Islet of Langerhans (tissue), 1 donor: ENCODE results near the gene FBXL17.
"Not testable (repeated sequence)": the region's sequence is repeated elsewhere in the genome, so short reads cannot be mapped to it uniquely, and the experiment has no call there.

Experiments used
- FAIRE-seq: peaks from one replicate; lab custom pipeline; 2011; peaks lifted over from hg19 to GRCh38; lab: Jason Lieb, UNC

FBXL17 gene

DNA sequence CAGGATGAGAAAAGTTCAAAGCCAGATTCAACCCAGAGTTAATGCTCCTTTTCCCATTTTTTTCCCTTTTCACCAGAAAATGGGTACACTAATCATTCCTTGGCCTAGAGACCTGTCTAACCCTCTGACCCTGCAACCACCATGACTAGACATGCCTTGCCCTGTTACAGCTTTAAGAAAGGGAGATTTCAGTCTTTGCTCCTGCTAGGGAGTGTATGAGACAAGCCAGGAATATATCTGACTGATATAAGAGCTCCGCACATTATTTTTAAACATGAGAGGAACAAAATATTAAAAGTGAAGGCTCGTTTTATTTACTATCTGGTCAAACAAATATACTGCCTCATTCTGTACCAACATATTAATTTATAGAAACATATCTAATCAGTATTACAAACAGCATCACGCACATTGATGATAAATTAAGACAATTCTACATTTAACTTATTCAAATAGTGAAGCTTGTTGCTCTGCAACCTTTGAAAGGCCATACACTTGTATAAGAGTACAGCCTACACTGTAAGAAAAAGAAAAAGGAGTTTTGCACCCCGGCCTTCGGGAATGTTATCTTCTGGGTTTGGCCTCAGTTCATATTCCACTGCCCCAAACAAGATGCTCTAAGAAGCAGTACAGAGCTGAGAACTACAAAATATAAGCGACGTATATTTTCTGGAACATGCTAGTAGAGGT lies 132.7 kb downstream of the FBXL17 start:
- FAIRE-seq, result no peak

DNA sequence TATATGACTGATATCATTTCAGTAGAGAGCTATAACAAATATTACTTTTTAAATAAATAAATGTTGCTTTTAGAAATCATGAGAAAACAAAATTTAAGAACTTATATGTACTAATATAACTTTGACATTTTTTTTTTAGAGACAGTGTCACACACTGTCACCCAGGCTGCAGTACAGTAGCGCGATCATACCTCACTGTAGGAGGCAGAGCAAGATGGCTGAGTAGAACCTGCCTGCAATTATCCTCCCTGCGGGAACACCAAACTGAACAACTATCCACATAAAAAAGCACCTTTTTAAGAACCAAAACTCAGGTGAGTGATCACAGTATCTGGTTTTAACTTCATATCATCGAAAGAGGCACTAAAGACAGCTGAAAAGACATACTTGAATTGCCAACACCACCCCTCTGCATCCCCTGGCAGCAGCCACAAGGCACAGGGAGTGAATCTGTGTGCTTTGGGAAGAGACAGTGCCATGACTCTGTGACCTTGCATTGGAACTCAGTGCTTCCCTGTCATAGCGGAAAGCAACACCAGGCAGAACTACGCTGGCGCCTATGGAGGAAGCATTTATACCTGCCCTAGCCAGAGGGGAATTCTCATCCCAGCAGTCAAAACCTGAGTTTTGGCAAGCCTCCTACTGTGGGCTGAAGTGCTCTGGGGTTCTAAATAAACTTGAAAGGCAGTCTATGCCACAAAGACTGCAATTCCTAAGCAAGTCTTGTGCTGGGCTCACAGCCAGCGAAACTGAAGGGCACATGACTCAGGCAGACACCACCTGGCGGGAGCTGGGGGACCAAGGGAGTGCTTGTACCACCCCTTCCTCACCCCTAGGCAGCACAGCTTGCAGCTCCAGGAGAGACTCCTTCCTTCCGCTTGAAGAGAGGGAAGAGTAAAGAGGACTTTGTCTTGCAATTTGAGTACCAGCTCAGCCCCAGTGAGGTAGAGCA lies 142.7 kb downstream of the FBXL17 start:
- FAIRE-seq, result no peak

DNA sequence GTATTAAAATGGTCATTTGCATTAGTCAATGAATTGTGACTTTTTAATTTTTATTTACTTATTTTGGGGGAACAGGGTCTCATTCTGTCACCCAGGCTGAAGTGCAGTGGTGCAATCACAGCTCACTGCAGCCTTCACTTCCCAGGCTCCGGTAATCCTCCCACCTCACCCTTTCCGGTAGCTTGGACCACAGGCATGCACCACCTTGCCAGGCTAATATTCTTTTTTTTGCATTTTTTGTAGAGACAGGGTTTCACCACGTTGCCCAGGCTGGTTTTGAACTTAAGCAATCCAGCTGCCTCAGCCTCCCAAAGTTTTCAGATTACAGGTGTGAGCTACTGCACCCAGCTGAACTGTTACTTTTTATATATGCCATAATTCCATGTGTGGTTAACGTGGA lies 143.4 kb downstream of the FBXL17 start:
- no peak for FAIRE-seq

DNA sequence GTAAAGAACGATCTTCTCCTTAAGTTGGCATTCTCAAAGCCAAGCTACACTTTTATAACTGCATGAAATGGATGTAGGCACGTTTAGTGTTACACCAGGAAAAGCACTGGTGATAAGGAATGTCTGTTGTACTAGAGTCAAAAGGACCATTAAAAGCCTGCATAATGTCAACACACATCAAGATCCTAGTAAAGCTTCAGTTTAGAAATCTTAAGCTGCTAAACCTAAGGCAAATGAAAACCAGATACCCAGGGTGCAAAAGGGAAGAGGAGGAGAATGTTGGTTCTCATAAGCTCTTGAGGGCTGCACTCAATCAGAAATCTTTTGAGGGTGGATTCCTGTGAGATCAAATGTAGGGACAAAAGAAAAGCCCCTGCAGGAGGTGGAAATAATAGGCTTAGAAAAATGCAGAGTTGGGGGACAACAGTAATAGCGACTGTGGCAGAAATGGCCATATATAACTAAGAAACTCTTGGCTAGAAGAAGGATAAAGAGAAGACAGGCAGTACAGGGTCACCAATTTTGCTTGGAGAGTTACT lies 148.2 kb downstream of the FBXL17 start:
- no peak for FAIRE-seq

DNA sequence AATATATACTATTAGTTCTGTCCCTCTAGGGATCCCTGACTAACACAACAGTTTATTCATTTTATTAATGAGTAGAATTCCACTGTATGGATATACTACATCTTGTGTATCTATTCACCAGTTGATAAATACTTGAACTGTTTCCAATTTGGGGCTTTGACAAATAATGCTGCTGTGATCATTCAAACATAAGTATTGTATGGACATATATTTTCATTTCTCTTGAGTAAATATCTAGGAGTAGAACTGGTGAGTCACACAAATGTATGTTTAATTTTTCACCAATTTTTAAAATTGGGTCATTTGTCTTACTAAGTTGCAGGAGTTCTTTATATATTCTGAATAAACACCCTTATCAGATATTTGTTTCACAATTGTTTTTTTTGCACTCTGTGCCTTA lies 149.1 kb downstream of the FBXL17 start:
- no peak for FAIRE-seq

DNA sequence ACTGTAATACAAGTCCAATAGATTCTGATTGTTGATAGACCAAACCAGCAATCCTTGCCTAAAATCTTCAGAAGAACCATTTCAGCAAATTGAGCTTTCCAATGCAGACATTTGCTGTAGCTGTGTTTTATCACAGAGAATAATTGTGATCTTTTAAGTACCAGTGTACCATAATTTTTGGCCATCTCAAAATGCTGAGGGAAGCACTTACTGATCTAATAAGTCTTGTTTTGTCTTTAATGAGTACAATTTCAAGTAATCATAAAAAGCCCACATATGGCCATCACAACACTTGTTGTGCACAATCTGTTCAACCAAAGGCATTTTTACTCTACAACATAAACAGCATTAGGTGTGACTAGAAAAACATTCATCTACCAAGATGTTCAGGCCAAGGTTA lies 159.9 kb downstream of the FBXL17 start:
- no peak for FAIRE-seq

DNA sequence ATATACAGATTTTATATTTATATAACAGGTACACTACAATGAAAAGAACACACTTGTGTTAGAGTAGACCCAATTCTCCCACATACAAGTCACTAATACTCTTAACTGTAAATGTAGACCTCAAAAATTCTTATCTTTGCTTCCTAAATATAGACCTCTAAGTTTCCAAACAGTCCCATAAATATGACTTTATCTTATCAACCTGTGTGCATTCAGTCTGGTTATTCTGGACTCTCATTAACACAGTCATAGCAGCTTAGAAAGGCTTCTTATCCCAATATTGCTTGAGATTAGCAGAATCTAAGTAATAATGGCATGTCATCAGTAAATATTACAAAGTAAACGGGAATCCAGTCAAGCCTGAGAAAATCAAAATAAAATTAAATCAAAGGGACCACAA lies 161.1 kb downstream of the FBXL17 start:
- no peak for FAIRE-seq

DNA sequence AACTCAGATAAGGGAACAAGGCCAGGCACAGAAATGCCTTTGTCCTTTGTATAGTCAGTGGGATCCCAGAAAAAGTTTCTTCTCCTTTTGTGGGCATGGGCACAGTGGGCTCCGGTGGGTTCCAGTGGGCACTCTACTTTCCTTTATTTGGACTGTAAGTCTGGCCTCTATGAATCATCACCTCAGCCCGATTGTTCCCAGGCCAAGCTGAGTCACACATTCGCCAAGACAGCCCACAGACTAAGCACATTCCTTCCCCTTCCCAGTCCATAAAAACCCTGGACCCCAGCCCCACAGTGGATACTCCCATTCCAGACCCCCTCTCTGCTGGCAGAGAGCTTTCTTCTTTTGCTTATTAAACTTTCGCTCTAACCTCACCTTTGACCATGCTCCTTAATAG lies 165.0 kb downstream of the FBXL17 start:
- no peak for FAIRE-seq

DNA sequence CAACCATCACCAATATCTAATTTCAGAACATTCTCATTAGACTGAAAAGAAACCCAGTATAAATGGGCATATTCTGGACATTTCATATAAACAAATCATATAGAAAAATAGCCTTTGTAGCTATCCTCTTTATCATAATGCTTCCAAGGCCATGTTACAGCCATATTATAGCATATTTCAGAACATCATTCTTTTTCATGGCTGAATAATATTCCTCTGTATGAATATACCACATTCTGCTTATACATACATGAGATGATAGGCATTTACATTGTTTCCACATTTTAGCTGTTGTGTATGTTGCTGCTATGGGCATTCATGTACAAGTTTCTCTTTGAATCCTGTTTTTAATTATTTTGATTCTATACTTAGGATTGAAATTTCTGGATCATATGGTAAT lies 167.0 kb downstream of the FBXL17 start:
- no peak for FAIRE-seq

DNA sequence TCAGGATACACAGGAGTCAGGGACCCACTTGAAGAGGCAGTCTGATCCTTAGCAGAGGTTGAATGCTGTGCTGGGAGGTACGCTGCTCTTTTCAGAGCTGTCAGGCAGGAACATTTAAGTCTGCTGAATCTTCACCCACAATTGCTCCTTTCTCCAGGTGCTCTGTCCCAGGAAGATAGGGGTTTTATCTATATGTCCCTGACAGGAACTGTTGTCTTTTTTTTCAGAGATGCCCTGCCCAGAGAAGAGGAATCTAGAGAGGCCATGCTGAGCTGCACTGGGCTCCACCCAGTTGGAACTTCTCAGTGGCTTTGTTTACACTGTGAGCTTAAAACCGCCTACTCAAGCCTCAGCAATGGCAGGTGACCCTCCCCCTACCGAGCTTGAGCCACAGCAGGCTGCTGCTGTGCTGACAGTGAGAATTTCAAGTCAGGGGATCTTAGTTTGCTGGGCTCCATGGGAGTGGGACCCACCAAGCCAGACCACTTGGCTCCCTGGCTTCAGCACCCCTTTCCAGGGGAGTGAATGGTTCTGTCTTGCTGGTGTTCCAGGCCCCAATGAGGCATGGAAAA lies 169.0 kb downstream of the FBXL17 start:
- no peak for FAIRE-seq

DNA sequence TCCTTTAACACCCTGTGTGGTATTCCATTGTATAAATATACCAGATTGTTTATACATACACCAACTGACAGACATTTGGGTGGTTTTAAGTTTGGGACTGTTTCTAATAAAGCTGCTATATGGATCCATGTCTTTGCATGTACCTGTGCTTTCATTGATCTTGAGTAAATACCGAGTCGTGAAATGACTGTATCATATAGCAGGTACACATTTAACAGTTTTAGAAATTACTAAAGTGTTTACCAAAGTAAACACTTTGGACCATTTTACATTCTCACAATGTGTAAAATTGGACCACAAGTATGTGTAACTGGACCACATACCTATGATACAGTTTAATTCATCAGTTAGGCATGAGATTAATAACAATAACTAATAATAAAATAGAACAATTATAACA lies 175.2 kb downstream of the FBXL17 start:
- no peak for FAIRE-seq

DNA sequence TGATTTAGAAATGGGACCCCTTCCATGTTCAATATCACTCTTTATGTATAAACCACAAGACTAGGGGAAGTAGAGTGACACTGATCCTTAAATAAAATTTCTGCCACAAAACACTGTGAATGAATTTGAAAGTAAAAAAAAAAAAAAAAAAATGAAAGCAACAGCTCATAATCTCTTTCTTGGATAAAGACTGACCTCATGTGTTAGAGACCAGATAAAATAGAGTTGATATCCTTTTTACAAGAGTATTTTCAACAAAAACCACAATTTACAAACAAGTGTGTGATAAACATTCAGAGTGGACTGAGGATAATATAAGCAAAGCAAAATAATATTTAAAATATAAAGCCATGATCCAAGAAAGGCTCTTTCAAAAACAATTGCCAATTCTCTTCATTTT lies 180.2 kb downstream of the FBXL17 start:
- peak; percentile 71 for FAIRE-seq

DNA sequence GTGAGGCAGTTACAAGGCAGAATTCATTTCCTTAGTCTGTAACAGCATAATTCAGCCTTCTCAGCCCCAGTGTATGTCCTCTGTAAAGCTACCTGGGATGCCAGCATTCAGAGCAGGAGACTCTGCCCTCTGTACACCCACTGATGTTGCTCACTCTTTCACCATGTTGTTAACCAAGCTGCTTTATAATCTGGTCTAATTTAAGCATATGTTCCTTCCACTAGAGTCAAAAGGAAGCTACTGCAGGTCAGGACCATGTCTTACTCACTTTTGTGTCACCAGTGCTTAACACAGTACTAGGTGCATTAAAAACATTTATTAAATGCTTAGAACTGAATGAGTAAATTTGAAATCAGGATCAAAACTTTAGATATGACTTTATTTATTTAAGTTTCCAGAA lies 185.6 kb downstream of the FBXL17 start:
- no peak for FAIRE-seq

DNA sequence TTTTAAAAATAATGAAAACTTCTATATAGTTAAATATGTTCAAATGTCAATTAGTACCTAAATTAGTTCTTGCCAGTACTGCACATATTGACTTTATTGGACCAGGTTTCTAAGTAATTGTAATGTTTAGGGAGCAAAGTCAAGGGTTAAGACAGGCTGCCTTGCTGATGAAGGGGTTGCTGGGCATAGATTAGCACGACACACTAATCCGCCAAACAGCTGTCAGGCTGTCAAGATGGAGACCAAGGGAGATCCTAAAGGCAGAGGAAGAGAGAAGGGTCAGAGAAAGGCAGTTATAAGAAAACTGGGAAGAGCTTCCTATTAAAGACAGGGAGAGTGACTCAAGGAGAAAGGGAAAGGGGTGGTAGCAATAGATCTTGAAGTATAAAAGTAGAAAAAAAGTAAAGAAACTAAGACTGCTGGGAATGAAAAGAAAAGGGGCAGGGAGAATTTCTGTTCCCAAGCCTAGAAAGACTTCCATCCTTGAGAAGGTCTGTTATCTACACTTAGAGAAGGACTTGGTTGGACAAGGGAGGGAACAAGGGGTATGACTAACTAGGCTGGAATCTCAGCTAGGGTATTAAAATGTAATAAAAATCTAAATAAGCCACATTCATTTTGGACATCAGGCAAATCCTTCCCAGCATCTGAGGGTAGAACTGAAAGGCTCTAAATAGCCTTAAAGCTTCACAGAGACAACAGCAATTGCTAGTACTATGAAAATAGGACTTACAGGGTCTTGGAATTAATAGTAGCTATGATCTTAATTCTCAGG lies 188.7 kb downstream of the FBXL17 start:
- no peak for FAIRE-seq

DNA sequence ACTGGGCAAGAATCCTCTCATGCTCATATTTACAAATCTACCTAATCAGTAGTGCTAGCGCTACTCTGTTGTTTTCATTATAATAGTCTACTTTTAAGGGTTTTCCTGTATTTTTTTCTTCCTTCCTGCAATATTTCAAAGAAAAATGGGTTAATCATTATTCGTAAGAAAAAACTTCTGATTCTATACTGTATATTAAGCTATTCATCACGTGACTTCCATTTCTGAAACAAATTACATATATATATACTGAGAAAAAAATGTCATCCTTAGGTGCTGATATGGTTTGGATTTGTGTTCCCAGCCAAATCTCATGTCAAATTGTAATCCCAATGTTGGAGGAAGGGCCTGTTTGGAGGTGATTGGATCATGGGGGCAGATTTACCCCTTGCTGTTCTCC lies 197.0 kb downstream of the FBXL17 start:
- FAIRE-seq, result no peak

DNA sequence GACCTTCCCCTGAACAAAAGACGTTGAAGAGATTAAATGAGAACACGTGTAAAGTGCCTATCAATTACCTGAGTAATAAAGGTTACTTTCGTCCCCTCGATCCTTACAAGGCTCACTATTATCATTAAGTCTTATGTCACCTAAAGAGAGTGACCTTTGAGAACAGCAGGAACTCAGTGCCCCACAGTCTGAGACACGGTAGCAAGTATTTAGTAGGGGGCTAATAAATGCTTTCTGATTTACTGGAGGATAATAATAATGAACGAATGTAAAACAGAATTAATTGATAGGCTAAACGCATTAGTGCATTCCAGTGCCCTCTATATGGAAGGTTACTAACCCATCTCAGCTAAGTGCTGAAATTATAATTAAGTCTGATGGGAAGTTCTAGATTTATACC lies 199.9 kb downstream of the FBXL17 start:
- no peak for FAIRE-seq

DNA sequence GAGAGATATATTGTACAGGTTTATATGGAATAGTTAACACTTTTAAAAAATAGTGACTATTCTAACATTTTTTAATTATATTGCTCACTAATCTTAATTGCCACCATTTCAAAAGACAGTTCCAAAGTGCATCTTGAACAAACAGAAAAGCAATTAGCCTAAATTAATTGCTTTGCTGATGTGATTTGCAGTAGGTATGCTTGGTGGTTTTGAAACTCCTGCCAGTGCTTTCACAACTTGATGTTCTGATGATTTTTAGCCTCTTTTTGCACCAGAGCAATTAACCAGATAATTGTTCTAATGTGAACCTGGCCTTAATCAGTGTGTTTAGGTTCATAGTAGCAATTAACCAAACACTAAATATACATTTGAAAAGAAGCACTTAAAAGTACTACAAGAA lies 207.6 kb downstream of the FBXL17 start:
- peak; percentile 84 for FAIRE-seq

DNA sequence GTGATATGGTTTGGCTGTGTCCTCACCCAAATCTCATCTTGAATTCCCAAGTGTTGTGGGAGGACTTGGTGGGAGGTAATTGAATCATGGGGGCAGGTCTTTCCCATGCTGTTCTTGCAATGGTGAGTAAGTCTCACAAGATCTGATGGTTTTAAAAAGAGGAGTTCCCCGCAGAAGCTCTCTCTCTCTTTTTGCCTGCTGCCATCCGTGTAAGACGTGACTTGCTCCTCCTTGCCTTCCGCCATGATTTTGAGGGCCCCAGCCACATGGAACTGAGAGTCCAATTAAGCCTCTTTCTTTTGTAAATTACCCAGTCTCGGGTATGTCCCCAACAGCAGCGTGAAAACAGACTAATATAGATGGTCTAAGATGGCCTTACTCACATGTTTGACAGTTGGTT lies 210.1 kb downstream of the FBXL17 start:
- FAIRE-seq, result no peak

DNA sequence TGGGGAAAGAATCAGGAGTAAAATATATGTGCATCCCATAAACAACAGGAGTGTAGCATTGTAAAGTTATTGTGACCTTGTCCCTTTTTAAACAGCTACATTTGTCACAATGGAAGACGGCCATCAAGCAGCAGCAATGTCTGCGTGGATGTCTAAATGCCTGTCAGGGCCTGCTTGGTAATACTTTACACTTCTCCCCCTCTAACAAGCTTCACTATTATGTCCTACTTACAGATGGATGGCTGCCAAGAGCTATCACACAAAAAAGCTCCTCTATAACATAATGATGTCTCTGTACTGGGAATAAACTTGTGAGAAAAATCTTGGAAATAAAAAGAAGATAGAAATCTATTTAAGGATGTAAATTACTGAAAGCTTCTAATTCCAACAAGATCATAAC lies 213.0 kb downstream of the FBXL17 start:
- no peak for FAIRE-seq

DNA sequence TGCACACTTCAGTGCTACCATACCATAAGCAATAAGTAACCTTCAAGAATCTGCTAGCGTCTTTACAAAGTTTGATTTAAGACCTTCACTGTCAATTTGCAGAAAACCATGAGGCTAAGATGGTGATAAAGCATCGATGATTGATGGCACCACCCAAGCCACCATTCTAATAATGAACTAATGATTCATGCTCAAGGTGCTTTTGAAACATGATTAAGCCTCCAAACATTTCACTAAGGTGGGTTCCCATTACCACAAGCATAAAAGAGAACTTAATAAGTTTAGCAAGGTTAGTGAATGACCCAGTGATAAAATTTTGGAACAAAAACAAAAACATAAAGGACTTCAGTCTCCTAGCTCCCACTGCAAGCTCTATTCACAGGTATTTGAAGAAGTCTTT lies 214.7 kb downstream of the FBXL17 start:
- no peak for FAIRE-seq

DNA sequence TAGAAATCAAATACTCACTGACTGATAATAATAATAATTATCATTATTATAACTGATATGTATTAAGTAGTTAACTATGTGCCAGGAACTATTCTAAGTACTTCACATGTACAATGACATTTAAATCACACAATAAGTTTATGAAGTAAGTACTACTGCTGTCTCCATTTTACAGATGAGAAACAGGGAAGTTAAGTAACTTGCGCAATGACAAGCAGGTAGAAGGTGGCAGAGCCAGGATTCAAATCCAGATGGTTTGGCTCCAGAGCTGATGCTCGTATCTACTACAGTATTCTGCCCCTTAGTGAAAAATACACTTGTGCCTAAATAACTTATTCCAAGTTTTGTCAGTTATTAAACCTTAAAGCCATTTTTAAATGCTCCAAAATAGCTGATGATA lies 217.3 kb downstream of the FBXL17 start:
- FAIRE-seq, result no peak

DNA sequence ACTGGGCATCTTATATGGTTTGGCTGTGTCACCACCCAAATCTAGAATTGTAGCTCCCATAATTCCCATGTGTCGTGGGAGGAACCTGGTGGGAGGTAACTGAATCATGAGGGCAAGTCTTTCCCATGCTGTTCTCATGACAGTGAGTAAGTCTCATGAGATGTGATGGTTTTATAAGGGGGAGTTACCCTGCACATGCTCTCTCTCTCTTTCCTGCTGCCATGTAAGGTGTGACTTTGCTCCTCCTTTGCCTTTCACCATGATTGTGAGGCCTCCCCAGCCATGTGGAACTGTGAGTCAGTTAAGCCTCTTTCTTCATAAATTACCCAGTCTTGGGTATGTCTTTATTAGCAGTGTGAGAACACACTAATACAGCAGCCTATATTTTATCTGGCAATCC lies 229.0 kb downstream of the FBXL17 start:
- FAIRE-seq, result not testable (repeated sequence)
